Stimulated activated CD8-positive, alpha-beta memory T cell treated with anti-CD3 and anti-CD28 coated beads, Interleukin-7, amount 100 ng/mL, for 4 hours (primary cell): Measurements from ENCODE around the gene SLC16A12.
"Not testable (repeated sequence)": the region's sequence is repeated elsewhere in the genome, so short reads cannot be mapped to it uniquely, and the experiment has no call there.

Experiments
- DNase-seq, 2 donors: peaks; one replicate each; pipeline ENCODE4 v3.0.0-alpha.2; 2020; ENCODE audit warnings: low read depth in 2 of 2

Gene SLC16A12

DNA sequence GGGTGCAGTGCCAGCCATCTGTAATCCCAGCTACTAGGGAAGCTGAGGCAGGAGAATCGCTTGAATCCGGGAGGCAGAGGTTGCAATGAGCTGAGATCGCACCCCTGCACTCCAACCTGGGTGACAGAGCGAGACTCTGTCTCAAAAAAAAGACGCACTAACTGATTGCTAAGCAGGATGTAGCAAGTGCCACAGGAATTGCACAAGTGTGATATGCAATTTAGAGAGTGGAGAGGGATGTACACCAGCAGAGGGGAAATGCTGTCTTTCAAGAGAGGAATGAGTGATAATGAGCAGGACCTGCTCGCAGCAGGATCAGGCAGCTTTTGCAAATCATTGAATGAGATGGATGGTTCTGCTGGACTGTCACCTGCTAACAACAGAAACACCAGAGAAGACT is 13.3 kb upstream of the SLC16A12 start:
- no peak for DNase-seq

DNA sequence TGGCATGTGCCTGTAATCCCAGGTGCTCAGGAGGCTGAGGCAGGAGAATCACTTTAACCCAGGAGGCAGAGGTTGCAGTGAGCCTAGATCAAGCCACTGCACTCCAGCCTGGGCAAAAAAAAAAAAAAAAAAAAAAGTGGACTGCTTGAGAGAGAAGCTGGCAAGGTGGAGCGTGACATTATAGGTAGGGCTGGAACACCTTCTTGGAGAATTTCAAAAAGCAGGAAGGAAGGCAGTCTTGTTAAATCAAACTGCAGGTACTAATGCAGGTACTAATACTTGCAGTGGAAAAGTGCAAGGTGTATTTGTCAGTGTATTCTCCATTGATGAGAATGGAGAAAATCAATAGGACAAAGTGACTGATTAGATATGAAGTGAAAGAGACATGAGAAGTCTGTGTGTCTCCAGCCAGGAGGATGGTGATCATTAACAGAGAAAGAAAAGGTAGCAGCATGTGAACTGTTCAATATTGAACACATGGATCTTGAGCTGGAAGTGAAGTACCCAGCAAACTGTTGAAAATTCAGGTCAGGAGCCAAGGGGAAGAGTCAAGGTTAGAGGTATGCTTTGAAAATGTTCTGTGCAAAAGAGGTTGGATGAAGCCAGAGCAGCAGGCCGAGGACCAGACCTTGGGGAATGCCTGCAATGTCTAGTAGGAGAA is 12.6 kb upstream of the SLC16A12 start:
- DNase-seq: no peak

DNA sequence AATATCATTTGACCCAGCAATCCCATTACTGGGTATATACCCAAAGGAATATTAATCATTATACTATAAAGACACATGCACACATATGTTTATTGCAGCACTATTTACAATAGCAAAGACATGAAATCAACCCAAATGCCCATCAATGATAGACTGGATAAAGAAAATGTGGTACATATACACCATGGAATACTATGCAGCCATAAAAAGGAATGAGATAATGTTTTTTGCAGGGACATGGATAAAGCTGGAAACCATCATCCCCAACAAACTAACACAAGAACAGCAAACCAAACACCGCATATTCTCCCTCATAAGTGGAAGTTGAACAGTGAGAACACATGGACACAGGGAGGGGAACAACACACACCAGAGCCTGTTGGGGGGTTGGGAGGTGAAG is 11.3 kb upstream of the SLC16A12 start:
- DNase-seq: not testable (repeated sequence)

DNA sequence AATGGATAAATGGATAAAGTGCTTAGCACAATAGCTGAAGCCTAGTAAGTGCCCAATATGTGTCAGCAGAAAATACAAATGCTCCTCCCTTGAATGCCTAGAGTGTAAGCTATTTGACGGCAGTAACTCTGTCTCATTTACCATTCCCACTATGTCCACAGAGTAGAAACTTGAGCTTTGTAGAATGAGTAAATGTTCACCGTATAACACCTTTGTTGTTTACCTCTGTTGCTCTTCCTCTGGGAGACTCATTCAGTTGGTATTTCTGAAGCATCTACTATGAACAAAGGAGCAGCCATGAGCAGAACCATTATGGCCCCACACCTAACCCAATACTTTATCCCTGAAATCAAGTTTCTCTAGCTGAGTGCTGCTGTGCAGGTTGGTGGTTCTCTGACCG is 8.4 kb upstream of the SLC16A12 start:
- DNase-seq: no peak

DNA sequence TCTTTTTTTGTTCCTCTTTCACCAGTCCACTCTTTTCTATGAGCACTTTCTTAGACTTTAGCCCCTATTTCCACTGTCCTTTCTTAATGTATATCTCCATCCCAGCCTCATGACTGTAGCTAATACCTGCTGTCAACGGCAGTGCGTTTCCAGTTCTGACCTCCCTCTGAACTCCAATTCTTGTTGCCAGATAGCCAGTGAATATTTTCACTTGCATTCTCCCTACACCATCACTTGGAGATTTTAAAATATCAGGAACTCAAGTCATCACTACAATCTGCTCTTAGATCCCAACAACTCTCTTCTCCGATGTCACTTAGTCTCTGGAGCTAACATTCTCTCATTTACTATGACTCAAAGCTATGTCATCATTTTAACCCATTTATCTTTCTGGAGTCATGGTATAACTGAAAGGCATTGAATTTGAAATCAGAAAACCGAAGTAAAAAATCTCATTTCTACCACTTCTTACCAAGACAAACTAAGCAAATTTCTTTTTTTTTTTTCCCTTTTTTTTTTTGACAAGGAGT is 5.1 kb upstream of the SLC16A12 start:
- no peak for DNase-seq

DNA sequence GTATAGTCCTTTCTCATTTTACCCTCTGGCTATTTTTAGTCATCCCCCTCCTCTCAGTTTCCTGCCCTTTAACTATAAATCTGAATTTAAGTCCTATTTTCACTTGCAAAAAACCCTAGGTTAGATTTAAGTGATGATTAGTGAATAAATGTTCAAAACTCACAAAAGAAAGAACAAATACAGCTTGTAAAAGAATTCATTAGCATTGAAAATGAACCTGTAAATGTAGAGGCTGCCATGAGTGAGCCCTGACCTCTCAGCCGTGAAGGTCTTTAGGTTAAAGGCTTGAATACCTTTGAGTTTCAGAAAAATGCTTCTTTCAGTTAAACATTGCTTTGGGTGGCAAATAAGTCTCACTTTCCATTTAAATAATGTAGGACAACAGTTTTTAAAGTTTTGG is 2.0 kb upstream of the SLC16A12 start:
- no peak for DNase-seq

DNA sequence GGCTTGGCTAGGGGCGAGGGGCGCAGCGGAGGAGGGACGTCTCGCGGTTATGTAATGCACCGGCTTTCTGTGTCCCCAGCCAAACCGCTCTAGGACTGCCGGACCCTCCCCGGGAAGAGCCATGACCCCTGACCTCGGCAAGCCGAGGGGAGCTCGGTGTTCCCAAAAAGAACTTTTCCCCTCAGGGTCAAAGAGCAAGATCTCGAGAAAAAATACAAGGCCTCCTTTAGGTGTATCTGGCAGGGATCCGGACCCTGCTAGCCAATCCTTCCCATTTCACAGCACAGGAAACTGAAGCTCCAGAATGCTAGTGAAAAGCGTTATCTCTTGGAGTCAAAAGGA is 590 bp upstream of the SLC16A12 start:
- no peak for DNase-seq

DNA sequence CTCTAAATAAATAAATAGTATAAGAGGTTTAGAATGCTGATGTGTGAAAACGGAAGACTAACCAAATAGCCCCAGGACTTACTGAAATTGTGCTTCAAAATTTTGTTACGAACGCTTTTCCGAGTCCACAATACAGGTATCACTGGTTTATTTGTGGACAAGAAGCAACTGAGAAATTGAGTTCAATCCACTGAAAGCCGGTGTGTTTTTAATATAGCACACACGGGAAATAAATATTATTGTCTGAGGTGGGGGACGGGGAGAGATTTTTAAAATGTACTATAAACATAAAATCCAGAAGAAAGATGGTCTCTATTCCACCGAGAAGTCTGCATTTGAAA is 598 bp downstream of the SLC16A12 start:
- no peak for DNase-seq

DNA sequence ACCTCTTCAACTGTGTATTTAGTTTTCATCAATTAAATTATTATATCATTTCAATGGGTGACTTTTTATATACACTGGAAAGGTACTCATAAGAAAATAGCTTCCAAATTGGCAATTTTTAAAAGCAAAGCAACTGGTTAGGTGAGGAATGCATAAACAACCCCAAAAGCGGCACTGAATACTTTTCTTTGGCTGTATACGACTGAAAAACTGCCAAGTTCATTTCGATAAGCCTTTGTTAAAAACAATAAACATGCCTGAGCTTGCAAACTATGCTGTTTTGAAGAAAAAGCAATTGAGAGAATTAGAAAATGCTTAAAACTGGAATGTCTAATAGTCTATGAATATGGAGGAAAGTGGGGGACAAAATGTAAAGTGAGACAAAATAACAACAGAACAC is 2.9 kb downstream of the SLC16A12 start:
- no peak for DNase-seq

DNA sequence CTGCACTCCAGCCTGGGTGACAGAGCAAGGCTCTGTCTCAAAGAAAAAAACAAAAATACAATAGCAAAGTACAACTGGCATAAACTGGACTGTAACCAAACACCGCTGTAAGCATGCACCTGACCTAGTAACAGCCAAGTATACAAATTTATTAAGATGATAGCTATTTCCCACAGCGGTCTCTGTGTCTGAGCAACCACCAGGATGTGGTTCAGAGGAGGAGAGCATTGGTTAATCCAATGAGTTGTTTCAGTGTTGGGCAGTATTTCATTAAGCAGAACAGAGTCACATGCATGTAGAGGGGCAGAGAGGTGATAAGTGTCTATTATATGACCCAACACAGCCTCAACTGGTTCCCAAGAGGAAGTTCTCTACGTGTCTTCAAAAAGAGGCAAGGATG is 4.0 kb downstream of the SLC16A12 start:
- DNase-seq: no peak

DNA sequence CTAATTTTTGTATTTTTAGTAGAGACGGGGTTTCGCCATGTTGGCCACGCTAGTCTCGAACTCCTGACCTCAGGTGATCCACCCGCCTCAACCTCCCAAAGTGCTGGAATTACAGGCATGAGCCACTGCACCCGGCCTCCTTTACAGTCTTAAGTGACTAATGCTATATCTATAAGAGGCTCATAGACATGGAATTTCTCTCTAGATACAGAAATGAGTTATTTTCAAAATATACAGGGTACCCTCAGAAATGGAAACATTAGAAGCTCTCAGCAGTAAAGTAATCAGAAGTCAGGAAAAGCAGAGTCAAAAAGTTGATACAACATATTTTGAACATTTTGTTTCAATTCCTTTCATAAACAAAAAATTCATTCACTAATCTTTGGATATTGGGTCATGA is 5.7 kb downstream of the SLC16A12 start:
- not testable (repeated sequence) for DNase-seq

DNA sequence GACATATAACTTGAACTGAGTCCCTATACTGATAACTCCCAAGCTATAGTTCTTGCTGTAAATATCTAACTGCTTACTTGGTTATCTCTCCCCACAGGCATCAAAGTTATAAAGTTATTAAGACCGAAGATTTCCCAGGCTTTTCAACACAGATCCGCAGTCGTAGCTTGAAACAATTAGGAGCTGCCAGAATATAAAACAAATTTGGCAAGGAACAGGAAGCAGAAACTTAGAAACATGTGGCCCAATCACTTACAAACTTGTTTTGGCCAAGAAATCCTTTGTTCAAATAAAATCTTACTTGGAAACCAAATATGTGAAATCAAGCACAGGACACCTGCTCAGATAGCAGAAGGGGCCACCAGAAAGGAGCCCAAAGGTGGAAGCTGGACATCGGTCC is 9.0 kb downstream of the SLC16A12 start:
- DNase-seq: no peak

DNA sequence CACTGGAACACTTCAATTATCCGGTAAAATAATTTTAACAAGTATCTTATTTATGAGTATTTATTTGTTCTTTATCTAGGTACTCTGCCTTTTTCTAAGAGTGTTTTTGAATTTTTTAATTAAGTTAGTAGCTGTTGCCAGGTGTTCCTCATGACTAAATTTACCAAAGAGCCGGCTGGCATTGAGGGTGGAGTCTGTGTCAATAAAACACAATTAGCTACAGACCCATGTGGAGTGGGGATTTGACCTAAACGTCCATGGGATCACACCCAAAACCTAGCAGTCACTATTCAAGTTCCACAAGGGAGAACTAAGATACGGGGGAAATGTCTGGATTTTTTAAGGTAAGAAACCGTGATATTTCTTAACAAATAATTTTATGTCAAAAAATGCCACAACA is 9.8 kb downstream of the SLC16A12 start:
- no peak for DNase-seq

DNA sequence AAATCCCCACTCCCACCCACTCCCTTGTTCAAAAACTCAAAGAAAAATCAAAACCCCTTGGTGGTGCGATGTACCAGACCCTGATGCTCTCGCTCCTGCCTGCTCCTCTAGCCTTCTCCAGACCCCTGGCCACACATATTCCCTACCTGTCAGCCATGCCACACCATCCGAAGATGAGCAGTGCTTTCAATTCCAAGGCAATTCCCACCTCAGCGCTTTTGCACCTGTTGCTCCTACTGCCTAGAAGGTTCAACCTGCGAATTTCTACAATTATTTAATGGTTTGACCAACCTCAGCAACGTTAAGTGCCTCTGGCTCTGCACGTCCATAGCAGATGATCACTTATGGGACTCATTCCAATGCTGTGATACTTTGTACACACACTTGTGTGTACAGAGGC is 11.1 kb downstream of the SLC16A12 start:
- DNase-seq: no peak

DNA sequence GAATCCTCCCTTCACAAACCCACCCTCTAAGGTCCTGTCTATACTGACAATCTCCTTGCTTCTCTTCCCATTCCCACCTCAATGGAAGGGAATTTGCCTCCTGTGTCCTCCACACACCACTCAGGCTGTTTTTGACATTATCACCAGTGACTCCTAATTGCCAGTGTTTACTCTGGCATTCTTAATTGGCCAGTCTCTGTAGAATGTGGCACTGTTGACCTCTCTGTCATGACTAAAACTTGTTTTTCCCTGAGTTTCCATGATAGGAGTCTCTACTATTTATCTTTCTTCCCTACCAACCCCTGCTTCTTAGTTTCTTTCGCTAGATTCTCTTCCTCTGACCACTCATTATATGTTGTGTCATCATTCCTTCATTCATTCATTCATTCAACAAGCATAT is 12.1 kb downstream of the SLC16A12 start:
- no peak for DNase-seq

DNA sequence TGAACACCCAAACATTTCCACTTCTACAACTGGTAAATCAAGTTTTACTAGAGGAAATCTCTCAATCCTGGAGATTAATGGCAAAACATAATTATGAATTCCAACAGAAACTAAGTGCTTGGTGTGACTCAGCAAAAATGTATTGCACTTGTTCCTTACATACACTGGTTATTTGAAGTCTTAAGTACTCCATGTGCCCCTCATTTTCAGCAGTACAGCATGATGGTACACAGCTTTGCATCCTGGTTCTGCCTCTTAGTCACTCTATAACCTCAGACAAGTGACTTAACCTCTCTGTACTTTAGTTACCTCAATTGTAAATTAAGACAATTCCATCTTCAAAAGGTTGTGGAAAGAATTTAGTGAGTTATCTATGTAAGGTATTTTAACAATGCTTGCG is 12.9 kb downstream of the SLC16A12 start:
- DNase-seq: no peak

DNA sequence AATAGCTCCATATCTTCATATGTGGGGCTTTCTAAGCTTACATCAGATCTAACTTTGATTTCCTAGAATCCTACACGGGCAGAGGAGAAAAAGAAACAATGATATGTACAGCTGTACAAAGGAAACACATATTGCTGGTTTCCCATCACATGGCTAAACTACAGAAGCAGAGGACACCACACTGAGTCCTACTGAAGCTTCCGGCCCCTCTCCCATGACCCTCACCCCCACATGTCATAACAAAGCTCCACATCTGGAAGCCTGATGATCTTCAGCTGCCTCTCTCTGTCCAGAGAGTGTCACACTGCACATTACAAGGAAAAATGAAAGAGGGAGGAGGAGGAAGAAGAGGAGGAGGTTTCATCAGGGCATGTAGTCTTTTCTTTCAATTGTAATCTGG is 14.0 kb downstream of the SLC16A12 start:
- no peak for DNase-seq

DNA sequence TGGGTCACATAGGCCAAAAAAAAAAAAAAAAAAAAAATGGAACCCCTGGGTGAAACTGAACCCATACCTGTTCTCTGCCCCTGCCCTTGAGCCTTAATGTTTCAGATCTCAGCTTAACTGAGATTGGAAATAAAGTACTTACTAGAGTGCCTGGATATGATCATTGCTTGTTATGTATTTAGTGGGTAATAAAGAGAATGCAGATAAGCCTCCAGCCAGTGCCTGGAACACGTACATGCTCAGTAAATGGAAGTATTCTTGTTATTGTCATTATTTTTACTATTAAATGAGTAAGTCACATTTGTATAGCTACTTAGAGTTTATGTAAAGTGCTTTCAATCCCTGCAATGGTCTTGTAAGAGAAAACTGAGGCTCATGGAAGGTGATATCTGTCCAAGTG is 14.7 kb downstream of the SLC16A12 start:
- no peak for DNase-seq

DNA sequence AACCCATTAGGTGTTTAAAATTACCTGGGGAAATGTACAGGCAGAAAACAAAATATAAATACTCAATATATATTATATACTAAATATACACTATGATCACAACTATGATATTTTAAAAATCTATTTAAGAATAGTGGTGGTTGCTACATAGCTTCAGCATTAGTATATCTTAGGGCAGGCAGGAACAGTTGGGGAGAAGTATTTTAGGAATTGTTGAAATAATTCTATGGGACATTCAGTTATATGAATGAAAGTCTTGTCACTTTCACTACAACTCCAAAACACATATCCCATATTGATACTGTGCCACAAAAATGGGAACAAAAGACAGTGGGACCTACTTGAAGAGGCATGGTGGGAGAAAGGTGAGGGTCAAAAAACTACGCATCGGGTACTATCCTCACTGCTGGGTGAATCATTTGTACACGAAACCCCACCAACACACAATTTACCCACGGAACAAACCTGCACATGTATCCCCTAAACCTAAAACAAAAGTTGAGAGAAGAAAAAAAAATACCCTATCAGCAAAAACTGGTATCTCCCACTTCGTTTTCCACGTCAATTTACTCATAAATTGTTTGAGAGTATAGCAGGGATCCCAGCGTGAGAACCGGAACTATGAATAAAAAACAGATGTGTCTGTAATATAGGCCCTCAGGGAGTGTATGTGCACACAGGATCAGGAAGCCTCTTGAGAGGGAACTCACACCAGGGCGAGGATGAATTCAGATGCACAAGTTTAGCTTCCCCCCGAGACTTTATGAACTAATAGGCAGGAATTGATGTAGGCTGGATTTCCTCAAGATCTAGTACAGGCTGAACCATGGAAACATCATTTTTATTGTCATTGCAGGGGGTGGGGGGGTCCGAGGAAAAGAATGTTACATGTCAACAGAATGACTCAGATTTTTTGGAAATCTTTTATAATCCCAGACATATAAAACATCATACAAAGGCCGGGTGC is 16.2 kb downstream of the SLC16A12 start:
- no peak for DNase-seq

DNA sequence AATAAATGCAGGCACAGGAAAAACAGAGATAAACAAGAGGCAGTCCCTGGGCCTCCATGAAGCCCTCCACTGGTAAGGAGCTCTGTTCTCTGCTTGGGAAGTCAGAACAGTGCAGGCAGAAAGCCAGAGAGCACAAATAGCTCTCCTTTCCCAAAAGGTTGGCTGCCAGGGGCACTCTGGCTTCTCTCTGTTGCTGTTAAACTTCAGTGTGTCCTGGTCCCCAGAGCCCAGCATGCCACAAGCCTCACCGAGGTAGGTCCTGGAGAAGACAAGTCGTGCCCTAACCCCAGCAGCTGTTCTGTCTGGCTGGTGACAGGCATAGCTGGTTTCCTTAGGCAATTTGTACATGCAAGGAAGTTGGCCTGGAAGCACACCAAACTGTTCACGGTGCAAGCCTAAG is 17.3 kb downstream of the SLC16A12 start:
- DNase-seq: no peak

DNA sequence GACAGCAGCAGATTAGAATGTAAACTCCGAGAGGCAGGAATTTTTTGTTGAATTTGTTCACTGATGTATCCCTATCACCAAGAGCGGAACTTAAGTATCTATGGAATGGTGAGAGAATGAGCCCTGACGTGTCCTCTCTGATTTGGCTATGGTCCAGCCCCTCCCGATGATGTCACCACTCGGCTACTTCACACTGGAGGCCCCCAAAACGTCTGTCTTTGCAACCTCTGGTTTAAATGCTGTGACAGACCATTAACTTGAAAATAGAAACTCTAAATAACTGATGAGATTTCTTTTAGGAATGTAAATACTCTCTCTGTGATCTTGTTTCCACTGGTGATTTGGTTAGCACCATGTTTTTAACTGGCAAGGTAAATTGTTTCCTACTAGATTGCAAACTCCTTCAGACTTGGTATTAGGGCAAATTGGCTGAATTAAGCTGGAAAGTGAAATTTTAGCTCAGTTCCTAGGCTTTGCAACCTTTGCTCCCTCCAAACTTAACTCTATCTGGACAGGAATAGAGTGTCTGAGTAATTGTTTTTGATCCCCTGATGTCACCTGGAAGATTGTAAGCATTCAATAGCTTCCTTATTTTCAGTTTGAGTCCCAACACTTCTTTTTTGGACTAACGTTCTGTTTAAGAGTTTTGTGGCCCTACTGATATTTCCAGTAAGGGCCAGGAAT is 19.1 kb downstream of the SLC16A12 start:
- no peak for DNase-seq

DNA sequence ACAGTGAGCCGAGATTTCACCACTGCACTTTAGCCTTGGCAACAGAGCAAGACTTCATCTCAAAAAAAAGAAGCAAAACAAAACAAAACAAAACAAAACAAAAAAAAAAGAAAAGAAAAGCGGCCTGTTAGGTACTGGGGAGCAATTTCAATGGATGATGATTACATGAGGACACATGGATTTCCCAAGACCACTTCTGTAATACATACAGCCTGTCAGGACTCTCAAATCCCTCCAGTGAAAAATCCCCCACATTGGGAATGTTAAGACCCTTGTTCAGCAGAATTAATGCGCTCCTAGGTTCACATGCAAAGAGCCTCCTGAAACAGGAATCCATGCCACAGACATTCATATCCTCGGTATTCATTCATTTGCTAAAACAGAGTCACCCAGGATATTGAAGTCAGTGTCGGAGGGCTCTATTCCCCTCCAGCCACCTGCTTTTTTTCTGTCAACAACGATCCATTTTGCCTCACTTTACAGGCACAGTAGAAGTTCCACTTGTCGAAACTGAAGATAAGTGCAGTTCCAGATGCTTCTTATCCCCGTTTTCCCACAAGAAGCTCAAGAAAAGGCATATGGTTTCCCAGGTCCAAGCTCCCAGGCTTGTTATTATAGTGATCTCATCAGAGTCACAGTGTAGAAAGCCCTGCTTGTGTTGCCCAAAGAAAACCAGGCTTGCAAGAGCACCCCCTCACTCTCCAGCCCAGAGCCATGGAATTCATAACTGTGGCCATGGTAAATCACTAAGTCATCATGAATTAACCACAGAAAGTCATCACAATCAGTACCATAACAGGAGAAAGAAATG is 20.2 kb downstream of the SLC16A12 start:
- no peak for DNase-seq
